NCI-H187 (cell line): ENCODE measurements around the gene NUP50.

Experiments
- DNase-seq, 2 experiments: peaks; one replicate each; lab custom pipeline; 2025; lab: John Stamatoyannopoulos, UW

NUP50 gene

GRCh38 chr22:45196308-45196707, 32.6 kb downstream of the NUP50 start:
- DNase-seq: no peak

GRCh38 chr22:45196926-45197605, 33.3 kb downstream of the NUP50 start:
- DNase-seq: no peak

DNA sequence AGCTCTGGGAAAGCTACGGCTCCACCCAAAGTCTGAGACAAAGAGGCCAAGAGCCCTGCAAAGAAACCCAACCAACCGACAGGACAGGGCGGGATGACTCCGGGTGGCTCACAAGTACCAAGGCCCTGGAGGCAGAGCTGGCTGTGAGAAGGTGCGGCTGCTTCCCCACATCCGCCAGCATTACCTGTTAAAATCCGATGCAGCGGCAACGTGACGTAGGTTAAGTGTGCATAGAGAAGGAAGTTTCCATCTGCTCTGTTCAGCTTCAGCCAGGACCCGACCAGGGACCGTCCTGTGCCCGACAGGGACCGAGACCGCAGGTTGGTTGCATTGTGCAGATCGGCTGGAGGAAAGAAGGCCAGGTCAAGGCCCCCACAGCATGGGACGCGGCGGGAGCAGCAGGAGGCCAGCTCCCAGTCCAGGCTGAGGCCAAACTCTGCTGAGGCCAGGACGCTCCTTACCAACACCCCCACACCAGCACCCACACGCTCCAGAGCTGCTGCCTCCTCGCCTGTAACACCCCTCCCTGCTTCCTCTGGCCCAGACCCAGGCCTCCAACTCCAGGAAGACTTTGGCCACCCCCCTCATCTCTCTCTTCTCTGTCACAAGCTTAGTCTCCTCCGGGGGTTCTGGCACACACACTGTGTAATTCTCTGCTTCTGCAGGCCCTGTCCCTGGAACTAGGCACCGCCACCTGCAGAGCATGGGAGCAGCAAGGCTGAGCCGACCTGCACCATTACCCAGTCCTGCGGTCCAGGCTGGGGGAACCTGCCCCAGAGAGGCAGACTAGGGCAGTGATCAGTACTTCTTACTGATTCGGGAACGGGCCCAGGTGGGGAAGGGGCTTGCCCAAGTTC, 34.1 kb downstream of the NUP50 start:
- DNase-seq: no peak

- DNase-seq: no peak
These were observed 34.7 kb downstream of the NUP50 start for GRCh38 chr22:45198463-45198795.

- DNase-seq: no peak
These were observed 36.0 kb downstream of the NUP50 start for GRCh38 chr22:45199723-45200122.

- no peak for DNase-seq
These were observed 36.5 kb downstream of the NUP50 start for GRCh38 chr22:45200230-45200629.

GRCh38 chr22:45200860-45201511, 37.3 kb downstream of the NUP50 start:
- DNase-seq: no peak

DNA sequence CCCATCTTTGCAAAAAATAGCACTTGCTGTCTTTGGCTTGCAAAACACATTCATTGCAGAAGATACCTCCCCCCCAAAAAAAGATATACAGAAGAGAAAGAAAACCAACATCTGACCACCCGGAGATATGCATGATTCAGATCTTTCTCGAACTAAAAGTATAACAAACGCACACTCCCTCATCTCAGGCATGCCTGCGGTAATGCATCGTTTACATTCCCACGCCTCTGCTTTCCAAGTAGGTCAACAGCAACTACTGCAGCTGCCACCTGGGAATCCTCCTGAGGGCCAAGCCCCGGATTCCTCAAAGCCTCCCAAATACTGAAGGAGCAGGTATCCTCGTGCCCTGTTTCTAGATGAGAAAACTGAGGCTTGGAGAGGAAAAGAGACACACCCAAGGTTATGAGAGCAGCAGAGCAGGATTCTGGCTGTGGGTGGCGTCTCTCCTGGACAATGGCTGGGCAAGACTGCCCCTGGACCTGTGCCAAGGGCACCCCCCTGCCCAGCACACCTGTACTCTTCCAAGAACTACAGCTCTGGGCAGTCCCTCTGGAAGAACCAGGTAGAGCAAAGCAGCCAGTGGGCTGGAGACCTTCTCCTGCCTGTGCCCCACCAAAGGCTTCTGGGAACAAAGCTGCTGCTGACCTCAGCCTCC, 38.1 kb downstream of the NUP50 start:
- DNase-seq: no peak

- no peak for DNase-seq
These were observed 38.8 kb downstream of the NUP50 start for GRCh38 chr22:45202333-45203149.

- no peak for DNase-seq
These were observed 39.6 kb downstream of the NUP50 start for GRCh38 chr22:45203150-45203951.

- no peak for DNase-seq
These were observed 40.5 kb downstream of the NUP50 start for GRCh38 chr22:45204241-45204640.

DNA sequence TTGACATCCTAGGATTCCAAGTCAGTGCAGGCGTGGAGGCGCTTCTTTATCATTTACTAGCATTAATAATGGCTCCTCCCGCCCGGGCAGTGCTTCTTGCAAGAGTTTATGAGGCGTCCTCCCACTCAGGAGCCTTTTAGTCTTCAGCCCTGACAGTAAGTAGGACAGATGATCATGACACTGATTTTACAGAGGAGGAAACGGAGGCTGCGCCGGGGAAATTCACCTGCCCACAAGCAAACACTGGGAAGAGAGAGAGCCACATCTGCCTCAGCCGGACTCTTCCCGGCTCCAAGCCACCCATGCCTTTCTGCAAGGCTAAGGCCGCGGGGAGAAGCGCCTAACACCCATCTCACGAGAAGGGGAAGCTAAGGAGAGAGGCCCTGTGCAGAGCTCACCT, 41.1 kb downstream of the NUP50 start:
- no peak for DNase-seq

DNA sequence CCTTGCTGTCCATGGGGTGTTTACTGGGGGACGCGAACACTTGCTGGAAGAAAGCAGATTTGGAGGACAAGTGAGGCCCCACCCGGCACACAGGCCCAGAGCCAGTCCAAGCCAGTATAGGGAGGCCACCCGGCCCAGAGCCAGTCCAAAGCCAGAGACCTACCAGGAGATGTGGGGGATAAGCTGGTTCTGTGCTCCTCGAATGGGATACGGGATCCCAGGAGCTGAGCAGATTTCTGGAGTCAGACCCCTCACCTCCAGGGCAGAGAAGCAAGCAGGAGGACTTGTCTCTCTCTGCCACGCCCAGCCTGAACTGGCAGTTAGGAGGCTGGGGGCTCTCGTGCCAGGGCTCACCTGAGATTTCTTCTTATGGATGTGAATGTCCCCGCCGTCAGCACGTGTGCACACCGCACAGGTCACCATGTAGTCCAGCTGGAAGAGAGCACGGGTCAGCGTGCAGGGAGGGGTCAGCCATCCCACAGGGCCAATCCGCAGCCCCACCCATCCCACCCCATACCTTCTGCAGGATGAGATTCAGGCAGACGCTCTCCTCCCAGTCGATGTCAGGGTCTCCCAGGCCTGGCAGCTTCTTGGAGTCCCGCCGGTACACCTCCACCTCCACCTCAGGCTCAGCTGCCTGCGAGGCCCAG, 41.7 kb downstream of the NUP50 start:
- no peak for DNase-seq

- DNase-seq: no peak
These were observed 42.5 kb downstream of the NUP50 start for GRCh38 chr22:45206233-45206632.

DNA sequence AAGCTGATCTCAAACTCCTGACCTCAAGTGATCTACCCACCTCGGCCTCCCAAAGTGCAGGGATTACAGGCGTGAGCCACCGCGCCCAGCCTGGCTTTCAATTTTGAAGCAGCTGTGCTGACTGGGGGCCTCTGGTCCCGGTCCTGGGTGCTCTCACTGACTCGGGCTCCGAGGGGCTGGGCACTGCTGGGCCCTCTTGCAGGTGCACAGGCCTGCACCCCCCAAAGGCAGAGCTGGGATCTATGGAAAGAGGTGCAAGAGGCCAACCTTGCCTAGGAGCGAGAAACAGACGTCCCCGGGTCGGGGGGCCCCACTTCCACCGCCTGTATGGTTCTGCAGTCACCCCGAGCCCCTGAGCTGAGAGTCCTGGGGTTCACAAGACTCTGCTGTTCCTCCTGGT, 43.8 kb downstream of the NUP50 start:
- DNase-seq: no peak

GRCh38 chr22:45207981-45208664, 44.4 kb downstream of the NUP50 start:
- DNase-seq: no peak

DNA sequence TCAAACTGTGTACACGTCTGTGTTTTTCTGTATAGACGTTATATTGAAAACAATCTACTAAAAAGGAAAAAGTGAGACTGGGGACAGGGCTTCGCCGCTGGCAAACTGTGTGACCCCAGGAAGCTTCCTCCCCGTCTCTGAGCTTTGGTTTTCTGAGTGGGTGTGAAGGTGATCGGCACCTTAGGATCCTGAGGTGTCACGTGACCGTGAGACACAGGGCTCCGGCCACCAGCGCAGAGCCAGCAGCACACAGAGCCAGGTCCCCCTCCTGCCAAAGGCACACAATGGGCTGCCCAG, 44.9 kb downstream of the NUP50 start:
- no peak for DNase-seq

DNA sequence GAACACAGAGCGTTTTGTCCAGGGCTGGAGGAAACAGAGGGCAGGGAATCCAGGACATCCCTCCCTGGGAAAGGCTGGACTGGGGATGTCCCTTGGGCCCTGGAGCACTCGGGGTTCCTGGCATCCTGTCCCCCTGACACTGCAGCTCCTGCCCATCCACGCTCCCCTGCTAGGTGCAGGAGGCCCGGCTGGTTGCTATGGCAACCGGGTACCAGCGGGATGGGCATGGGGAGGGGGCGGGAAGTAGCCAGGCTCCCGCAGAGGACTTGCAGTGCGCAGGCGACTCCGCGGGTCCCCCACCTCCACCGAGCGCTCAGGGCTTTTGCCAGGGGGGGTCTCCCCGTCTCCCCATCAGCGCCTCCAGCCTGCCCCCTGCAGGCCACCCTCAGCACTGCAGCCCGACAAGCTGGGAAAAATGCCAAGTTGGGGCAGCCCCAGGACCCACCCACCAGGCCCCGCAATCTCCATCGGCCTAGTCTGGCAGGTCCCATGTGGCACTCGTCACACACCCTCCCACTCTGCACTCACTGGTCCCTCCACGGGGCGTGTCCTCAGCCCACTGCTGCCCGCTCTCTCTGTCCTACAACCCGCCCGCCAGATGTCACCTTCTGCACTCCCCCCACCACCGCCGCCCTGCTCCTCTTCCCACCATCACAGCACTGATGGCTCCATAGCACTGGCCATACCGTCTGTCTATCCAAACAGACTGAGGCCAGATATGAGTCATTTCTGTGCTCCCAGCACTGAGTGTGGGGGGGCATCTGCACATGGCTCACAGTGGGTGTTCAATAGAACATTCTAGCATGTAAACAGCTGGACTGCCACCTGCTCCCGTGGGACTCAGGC, 45.5 kb downstream of the NUP50 start:
- no peak for DNase-seq

DNA sequence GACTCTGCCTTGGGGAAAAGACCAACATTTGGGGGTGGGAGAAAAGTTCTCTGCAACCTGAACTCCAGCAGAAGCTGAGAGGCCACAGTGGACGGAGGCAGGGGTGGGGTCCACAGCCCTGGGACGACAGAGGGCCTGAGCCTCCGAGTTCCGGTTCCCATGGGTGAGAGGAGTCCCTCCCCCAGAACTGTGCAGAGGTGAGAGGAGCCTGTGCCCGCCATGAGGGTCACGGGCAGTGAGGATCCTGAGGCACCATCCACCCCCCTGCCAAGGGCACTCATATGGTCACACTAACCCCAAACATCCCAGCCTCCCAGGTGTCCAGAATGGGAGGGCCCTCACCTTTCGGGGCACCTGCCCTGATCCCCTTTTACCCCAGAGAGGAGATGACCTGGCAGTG, 46.4 kb downstream of the NUP50 start:
- no peak for DNase-seq
